Activated CD4-positive, alpha-beta memory T cell treated with anti-CD3 and anti-CD28 coated beads for 36 hours (primary cell): ENCODE results near the gene INTS11. TPM values are rescaled to one million over a fixed set of nuclear protein-coding genes. Genes with fewer than 3 reads are reported as not detected.

Experiments
- CTCF ChIA-PET: fragments of 350-600 bp; sonication (Branson Sonifier 250); formaldehyde crosslinking; loops from one replicate; lab custom pipeline; 2021; ENCODE audit warnings: antibody characterized with exemption, inconsistent platforms; lab: Charles Lee
- POLR2A ChIA-PET: fragments of 350-600 bp; sonication (Branson Sonifier 250); formaldehyde crosslinking; loops from one replicate; lab custom pipeline; 2021; ENCODE audit warnings: antibody characterized with exemption; lab: Charles Lee
- DNase-seq: peaks from one replicate; pipeline ENCODE4 v3.0.0-alpha.2; 2020
- H3K27ac Mint-ChIP-seq: one replicate; pipeline ENCODE4 v1.8.0; 2021; ENCODE audit warnings: mixed read lengths
- H3K27me3 Mint-ChIP-seq: one replicate; pipeline ENCODE4 v1.8.0; 2021; ENCODE audit warnings: mixed read lengths
- H3K36me3 Mint-ChIP-seq: one replicate; pipeline ENCODE4 v1.8.0; 2021; ENCODE audit warnings: mixed read lengths
- H3K4me1 Mint-ChIP-seq: one replicate; pipeline ENCODE4 v1.8.0; 2021; ENCODE audit warnings: low read depth, mixed read lengths
- H3K4me3 Mint-ChIP-seq: one replicate; pipeline ENCODE4 v1.8.0; 2021; ENCODE audit warnings: mild to moderate bottlenecking, mixed read lengths
- H3K9me3 Mint-ChIP-seq: one replicate; pipeline ENCODE4 v1.8.0; 2021; ENCODE audit warnings: mixed read lengths
- intact Hi-C: fragments of 100-400 bp; cut with micrococcal nuclease; formaldehyde crosslinking; loops from one replicate; pipeline ENCODE4 v1.15.1; 2023
- total RNA-seq, 2 experiments: library from RNA; stranded (reverse); gene quantifications; one replicate each; pipeline ENCODE4 v1.2.3, GENCODE V29; 2021

The INTS11 gene
- total RNA-seq, 2 experiments from 2014 or later = 107 to 120 TPM

DNA sequence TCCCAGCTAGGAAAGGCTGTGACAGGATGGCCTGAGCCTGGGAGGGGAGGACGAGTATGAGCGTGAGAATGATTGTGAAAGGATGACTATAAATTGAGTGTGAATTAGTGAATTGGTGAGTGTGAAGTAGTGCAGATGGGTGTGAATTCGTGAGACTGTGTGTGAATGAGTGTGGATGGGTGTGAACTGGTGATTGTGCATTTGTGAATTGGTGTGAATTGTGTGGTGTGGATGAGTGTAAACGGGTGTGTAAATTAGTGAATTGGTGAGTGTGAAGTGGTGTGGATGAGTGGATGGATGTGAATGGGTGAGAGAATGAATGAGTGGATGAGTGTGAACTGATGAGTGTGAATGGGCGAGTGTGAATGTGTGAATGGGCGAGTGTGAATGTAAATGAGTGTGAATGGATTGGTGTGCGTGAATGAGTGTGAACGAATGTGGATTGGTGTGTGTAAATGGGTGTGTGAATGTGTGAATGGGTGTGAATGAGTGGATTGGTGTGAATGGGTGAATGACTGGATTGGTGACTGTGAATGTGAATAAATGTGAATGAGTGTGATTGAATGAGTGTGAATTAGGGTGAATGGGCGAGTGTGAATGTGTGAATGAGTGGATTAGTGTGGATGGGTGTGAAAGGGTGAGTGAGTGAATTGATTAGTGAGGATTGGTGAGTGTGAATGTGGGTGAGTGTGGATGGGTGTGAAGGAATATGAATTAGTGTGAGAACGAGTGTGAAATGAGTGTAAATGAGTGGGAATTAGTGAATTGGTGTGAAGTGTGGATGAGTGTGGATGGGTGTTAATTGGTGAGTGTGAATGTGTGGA lies 41.6 kb upstream of the INTS11 start:
- intact Hi-C loops = no loop called here
- Mint-ChIP-seq H3K27me3 (no peaks in the 10 kb centered on the region), H3K27ac (no peak overlapping the region), H3K36me3 (no peaks in the 10 kb centered on the region), H3K4me3 (no peak overlapping the region), H3K9me3 (no peaks in the 10 kb centered on the region), H3K4me1 (no peaks in the 10 kb centered on the region)
- ChIA-PET CTCF (no interaction called here), POLR2A (no interaction called here)
- DNase-seq = no peak

DNA sequence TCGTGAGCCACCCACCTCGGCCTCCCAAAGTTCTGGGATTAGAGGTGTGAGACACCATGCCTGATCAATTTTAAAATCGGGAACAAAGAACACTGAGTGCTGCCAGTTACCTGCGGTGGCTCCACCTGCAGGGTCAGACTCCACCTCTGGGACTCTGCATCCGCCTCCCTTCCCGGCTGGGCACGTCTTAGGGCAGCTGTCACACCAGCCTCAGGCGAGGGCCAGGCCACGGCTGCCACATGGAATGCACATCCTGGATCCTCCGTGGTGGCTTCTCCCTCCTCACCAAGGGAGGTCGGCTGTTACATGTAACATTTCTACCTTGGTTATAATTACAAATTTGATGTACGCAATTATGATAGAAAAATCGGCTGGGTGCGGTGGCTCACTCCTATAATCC lies 39.8 kb upstream of the INTS11 start:
- H3K4me1 Mint-ChIP-seq = peaks cover 2% of the 10 kb centered on the region
- POLR2A ChIA-PET = no interaction called here
- no peak for DNase-seq
- no peaks in the 10 kb centered on the region for H3K36me3 Mint-ChIP-seq
- no peak overlapping the region for H3K27ac Mint-ChIP-seq
- CTCF ChIA-PET = no interaction called here
- H3K4me3 Mint-ChIP-seq = no peak overlapping the region
- intact Hi-C loops = no loop called here
- no peaks in the 10 kb centered on the region for H3K27me3 Mint-ChIP-seq
- no peaks in the 10 kb centered on the region for H3K9me3 Mint-ChIP-seq

DNA sequence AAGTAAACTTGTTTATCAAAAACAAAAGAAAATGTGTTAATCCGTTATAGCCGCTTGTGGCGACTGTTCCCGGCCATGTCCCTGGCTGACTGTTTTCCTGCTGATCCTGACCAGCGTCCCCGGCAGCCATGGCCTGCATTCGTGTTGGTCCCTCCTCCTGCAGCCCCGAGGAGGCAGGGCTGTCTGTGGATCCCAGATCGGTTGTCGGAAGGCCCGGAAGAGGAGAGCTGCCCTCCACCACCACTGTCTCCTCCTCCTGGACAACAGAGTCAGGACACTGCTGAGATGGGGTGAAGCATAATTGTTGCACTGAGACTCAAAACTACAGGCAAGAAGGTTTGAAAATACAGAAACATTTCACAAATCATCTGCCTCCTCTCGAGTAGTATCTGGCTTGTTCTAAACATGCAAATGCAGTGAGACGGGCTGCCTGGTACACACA lies 37.5 kb upstream of the INTS11 start:
- CTCF ChIA-PET = interaction anchor here (1.1 kb wide), 1 partner anchor 10 kb away, joined by 4 read pairs; no protein-coding TSS in a partner anchor
- no peak for DNase-seq

GRCh38 chr1:1361233-1361981 lies 36.9 kb upstream of the INTS11 start:
- POLR2A ChIA-PET = no interaction called here
- no peaks in the 10 kb centered on the region for H3K36me3 Mint-ChIP-seq
- no peak for DNase-seq
- intact Hi-C loops = no loop called here
- peaks cover 4% of the 10 kb centered on the region for H3K4me1 Mint-ChIP-seq
- no peak overlapping the region for H3K27ac Mint-ChIP-seq
- H3K4me3 Mint-ChIP-seq = no peak overlapping the region
- no peaks in the 10 kb centered on the region for H3K9me3 Mint-ChIP-seq
- peaks cover 6% of the 10 kb centered on the region for H3K27me3 Mint-ChIP-seq
- CTCF ChIA-PET = no interaction called here

More for the DNA sequence above, 37.5 kb upstream of the INTS11 start:
- Mint-ChIP-seq H3K9me3 (no peaks in the 10 kb centered on the region), H3K27me3 (peaks cover 6% of the 10 kb centered on the region), H3K4me1 (peaks cover 4% of the 10 kb centered on the region), H3K4me3 (no peak overlapping the region), H3K27ac (no peak overlapping the region), H3K36me3 (no peaks in the 10 kb centered on the region)
- intact Hi-C loops = no loop called here
- POLR2A ChIA-PET = no interaction called here

DNA sequence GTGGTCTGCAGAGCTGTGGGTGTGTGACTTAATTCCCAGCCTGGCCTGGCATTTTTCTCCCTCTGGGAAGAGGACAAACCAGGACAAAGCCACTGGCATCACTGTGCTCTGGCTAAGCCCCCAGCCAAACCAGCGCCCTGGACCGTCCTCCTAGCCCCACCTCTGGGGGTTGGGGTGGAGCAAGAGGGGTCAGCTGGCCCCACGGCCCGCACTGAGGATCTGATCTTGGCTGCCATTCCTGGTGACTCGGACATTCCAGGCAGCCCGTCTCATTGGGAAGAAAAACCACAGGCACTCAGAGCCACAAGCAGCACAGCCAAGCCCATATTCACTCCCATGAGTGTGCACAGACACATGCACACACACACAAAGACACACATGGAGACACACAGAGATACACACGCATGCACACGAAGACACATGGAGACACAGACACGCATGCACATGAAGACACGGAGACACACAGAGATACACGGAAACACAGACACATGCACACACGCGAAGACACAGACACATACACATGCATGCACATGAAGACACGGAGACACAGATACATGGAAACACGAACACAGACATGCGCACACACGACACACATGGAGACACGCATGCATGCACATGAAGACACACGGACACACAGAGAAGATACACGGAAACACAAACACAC lies 36.2 kb upstream of the INTS11 start:
- Mint-ChIP-seq H3K36me3 (no peaks in the 10 kb centered on the region), H3K27me3 (peaks cover 6% of the 10 kb centered on the region), H3K9me3 (no peaks in the 10 kb centered on the region), H3K4me1 (peaks cover 4% of the 10 kb centered on the region), H3K4me3 (no peak overlapping the region), H3K27ac (no peak overlapping the region)
- intact Hi-C loops = no loop called here
- no peak for DNase-seq
- CTCF ChIA-PET = no interaction called here
- POLR2A ChIA-PET = no interaction called here

DNA sequence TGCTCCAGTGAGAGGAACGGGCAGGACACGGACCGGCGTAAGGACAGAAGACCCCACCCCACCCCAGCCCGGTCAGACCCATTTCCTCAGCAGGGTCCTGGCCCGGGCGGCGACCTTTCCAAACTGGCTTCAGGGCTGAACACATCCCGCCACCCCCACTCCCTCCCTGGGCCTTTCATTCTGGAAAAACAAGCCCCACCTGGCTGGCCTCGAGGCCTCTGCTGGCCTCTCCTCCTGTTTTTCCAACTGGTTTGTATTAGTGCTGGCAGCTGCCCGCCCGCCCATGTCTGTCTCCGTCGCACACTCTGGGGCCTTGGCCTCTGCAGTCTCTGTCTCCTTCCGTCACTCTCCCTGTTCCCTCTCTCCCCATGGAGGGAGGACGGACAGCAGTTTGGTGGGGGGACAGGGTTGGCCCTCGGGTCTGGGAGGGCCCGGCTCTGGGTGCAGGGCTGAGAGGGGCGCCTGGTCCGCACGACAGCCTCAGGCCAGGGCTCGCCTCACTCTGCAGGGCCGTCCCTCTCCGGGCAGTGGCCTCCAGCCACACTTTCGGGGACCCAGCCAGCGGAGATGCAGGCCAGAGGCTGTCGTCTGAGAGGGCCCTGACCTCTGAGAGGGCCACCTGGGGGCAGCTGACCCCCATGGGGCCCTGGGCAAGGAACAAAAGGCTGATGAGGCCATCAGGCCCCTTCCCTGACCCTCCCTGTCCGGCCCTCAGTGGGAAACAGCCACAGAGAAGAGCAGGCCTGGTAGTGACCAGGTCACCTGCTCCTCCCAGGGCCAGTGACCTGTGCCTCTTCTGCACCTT lies 35.4 kb upstream of the INTS11 start:
- DNase-seq = no peak
- ChIA-PET CTCF (no interaction called here), POLR2A (no interaction called here)
- intact Hi-C loops = no loop called here
- H3K27me3 Mint-ChIP-seq = peaks cover 6% of the 10 kb centered on the region
- no peak overlapping the region for H3K27ac Mint-ChIP-seq
- no peak overlapping the region for H3K4me3 Mint-ChIP-seq
- peaks cover 4% of the 10 kb centered on the region for H3K4me1 Mint-ChIP-seq
- H3K9me3 Mint-ChIP-seq = no peaks in the 10 kb centered on the region
- no peaks in the 10 kb centered on the region for H3K36me3 Mint-ChIP-seq

DNA sequence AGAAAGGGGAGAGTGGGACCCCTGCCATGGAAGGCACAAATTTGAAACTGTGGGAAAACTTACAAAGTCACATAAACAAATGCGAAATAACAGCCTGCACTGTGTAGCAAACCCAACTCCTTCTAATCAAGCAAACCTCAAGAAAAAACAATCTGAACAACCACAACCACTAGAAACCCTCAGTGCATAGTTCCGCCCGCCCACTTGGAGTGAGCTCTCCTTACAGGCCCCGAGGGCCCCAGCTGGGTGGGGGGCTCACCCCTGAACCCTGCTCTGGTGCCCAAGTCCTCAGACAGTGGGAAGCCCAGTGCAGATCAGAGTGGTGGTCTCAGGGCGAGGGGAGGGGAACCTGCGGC lies 34.8 kb upstream of the INTS11 start:
- CTCF ChIA-PET = no interaction called here
- Mint-ChIP-seq H3K9me3 (no peaks in the 10 kb centered on the region), H3K4me1 (peaks cover 4% of the 10 kb centered on the region), H3K36me3 (no peaks in the 10 kb centered on the region), H3K27ac (no peak overlapping the region), H3K4me3 (no peak overlapping the region), H3K27me3 (peaks cover 7% of the 10 kb centered on the region)
- POLR2A ChIA-PET = no interaction called here
- intact Hi-C loops = no loop called here
- DNase-seq = no peak

DNA sequence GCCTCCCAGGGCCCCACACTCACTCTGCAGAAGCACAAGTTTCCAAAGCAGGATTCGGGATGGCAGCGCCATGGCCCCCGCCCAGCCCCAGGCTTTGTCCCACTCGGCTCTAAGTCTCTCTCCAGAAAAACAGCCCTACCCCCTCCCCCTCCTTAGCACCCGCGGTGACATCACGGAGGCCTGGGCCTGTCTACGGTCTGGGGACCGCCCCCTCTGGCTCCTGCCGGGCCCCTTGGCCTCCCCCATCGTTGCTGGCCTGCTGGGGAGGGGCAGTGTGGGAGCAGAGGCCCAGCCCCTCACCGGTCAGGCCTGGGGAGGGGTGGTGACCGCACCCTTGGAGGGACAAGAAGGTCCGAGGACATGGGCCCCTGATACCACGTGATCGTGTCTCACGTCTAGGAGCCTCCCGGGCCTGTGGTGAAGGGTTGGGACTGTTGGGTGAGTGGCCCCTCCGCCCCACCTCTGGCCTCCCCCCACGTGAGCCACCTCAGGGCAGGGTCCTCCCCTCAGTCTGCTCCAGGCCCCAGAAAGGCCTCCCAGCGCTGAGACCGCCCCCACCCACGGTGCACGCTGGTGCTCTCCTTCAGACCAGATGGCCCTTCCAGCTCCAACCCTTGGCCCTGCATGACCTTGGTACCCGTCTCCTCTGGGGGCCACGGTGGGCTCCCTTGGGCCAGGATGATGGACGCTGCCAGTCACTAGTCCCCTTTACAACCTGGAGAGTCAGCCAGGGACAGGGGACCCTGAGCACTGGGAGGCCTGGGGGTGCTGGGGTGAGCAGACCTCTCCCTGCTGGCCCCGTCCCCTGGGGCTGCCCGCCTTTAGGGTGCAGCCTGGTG lies 34.2 kb upstream of the INTS11 start, which contains the start of gene MXRA8:
TSS of gene MXRA8 (minus strand) at position 123 of the 839 bp plus-strand sequence. CDS start at position 72, 51 bp downstream.
- peaks cover 6% of the 10 kb centered on the region for H3K4me1 Mint-ChIP-seq
- no peak within 1 kb of the TSS for H3K4me3 Mint-ChIP-seq
- no peaks in the 10 kb centered on the region for H3K36me3 Mint-ChIP-seq
- H3K27me3 Mint-ChIP-seq = peaks cover 12% of the 10 kb centered on the region
- no peaks in the 10 kb centered on the region for H3K9me3 Mint-ChIP-seq
- ChIA-PET CTCF (no interaction called here), POLR2A (no interaction called here)
- DNase-seq = no peak
- intact Hi-C loops = no loop called here
- no peak within 1 kb of the TSS for H3K27ac Mint-ChIP-seq

GRCh38 chr1:1357871-1358432 lies 33.5 kb upstream of the INTS11 start:
- Mint-ChIP-seq H3K36me3 (no peaks in the 10 kb centered on the region), H3K27ac (no peak overlapping the region), H3K4me1 (peaks cover 6% of the 10 kb centered on the region), H3K4me3 (no peak overlapping the region), H3K9me3 (no peaks in the 10 kb centered on the region), H3K27me3 (peaks cover 19% of the 10 kb centered on the region)
- ChIA-PET CTCF (no interaction called here), POLR2A (no interaction called here)
- no peak for DNase-seq
- intact Hi-C loops = no loop called here

DNA sequence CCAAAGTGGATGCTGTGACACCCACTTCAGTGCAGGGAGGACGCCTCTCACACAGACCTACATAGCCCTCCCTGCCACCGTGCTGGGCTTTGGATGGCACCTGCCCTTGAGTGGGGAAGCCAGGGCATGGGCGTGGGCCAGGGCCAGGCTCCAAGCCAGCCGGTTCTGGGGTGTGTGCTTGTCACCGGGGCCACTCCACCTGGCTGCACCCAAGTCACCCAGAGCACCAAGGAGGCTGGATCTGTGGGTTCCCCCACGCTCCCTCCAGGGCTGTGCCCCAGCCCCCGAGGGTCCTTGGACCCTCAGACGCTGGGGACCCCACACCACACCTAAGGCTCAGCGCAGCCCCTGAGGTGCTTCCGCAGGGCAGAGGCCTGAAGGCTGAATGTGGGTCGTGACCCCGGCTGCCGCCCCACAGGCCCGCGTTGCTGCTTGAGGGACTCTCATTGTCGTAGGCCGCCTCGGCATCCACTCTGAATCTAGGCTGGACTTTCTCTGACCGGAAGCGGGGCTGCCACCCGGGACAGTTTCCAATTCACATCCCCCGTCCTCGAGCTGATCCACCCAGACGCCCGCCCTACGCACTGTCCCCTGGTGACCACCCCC lies 32.4 kb upstream of the INTS11 start:
- no peak overlapping the region for H3K4me3 Mint-ChIP-seq
- intact Hi-C loops = no loop called here
- no peaks in the 10 kb centered on the region for H3K36me3 Mint-ChIP-seq
- no peak overlapping the region for H3K27ac Mint-ChIP-seq
- H3K9me3 Mint-ChIP-seq = no peaks in the 10 kb centered on the region
- ChIA-PET POLR2A (no interaction called here), CTCF (no interaction called here)
- peaks cover 29% of the 10 kb centered on the region for H3K27me3 Mint-ChIP-seq
- no peak for DNase-seq
- H3K4me1 Mint-ChIP-seq = peaks cover 6% of the 10 kb centered on the region
